NCI-H2081 treated with DMSO at 0.1 percent for 48 hours (cell line): Measurements from ENCODE around the gene CALML6.
"Not testable (repeated sequence)": the region's sequence is repeated elsewhere in the genome, so short reads cannot be mapped to it uniquely, and the experiment has no call there.

Experiments
- DNase-seq: peaks from one replicate; lab custom pipeline; 2025; lab: John Stamatoyannopoulos, UW

Gene CALML6

GRCh38 chr1:1925437-1926345 is 10.6 kb downstream of the CALML6 start:
- DNase-seq = no peak

DNA sequence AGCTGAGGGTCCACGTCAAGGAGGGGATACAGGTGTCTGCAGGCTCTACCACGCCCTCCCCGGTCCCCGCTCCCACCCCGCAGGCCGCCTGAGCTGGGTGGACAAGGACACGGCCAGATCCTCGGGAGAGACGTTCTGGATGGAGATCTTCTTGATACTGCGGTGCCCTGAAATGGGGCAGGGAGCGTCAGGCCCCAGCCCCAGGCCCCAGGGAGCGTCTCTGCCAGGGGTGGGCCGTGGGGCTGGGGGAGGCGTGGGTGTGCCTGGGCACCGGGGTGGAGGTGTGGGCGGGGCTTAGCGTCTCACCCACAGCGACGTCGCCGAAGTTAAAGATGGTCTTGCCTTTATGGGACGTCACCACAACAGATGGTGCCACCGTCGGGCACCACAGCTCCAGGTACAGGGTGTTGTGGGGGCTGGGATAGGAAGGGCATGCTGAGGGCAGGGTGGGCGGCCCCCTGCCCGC is 11.3 kb downstream of the CALML6 start:
- DNase-seq = no peak

GRCh38 chr1:1926886-1927660 is 12.0 kb downstream of the CALML6 start:
- no peak for DNase-seq

DNA sequence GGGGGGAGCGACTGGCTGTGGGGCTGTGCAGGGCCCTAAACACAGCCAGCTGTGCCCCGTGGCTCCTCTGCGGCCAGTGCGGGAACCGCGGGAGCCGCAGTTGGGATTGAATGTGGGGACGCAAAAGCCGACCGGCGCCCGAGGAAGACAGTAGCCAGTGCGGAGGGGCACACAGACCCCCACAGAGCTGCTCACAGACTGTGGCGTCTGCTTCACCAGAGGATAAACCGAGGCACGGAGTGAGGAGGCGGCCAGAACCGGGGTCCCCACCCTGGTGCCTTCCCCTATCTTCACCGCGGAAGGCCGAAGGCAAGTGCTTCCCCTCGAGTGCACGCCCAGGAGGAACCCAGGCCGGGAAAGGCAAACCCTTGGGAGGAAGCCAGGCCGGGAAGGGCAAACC is 12.7 kb downstream of the CALML6 start:
- no peak for DNase-seq

- no peak for DNase-seq
Observed at GRCh38 chr1:1928231-1929101, 13.4 kb downstream of the CALML6 start.

DNA sequence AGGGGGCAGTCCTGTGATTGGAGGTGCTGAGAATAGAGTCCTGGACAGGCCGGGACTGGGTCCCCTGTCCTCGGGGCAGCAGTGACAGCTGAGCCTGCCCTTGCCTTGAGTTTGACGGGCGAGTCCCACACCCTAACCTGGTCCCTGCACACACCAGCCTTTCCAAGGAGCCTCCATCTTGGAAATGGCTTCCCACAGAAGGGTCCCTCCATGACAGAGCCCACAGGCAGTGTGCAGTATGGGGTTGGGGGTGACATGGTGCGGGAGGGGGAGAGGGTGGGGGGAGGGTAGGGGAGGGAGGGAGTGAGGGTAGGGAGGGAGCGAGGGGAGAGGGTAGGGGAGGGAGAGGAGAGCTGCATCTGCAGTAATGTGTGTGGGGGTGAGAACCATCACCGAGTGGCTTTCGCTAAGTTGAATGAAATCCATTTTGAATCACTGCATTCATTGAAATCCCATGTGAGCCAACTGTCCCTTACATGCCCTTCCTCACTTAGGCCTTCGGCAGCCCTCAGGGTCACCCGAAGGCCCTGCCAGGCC is 14.1 kb downstream of the CALML6 start:
- DNase-seq = no peak

DNA sequence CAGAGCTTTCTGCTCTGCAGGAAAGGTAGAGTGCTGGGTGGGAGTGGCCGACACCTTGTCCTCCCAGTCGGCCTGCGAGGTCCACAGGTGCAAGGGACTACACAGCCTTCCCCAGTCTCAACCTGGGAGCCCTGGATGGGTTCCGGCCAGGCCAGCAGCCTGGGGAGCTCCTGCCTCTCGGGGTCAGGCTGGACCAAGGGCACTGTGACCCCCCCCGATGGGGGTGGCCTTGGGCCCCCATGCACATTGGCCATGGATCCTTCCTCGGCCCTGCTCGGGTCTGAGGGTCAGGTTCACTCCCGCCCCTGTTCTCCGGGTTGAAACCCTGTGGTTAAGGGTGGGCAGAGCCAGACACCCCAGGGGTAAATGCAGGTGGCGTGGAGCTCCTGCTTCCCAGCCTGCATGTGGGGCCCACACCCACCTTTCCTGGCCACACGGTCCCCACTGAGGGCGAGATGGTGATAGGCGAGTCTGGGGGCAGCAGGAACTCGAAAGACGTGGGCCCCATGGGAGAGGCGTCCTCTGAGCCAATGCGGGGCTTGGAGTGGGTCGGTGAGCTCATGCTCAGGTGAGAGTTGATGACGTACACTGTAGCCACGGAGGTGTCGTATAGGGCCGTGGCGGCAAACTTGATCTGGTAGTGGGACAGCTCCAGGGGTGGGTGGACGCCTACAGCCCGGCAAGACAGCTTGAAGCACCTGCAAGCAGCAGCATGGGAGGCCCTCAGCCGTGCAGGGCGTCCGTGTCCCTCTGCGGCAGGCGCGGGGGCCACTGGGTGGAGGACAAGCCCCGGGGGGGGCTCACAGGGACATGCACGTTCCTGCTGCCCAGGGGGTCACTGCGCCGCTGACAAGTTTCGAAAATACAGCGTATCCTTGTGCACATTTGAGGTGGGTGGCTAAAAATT is 14.8 kb downstream of the CALML6 start:
- no peak for DNase-seq

GRCh38 chr1:1934848-1935247 is 19.8 kb downstream of the CALML6 start:
- not testable (repeated sequence) for DNase-seq

DNA sequence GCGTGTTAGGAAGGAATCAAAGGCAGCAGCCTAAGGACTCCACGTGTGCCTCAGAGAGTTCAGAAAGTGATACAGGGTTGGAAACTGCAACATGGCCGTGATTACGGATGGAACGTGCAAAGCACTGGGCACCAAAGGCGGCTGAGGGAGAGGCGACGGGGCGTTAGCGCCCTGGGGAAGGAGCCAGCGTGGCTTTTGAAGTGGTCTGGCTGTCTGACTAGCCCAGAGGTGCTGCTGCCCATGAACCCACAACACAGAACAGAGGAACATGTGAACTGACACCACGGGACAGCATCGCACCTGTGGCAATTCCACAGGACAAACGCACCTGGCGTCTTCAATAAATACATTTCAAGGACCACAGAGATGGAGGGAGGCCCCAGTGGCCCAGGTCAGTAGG is 22.0 kb downstream of the CALML6 start:
- no peak for DNase-seq

- no peak for DNase-seq
Observed at GRCh38 chr1:1937549-1938275, 22.7 kb downstream of the CALML6 start.

- no peak for DNase-seq
Observed at GRCh38 chr1:1938276-1938573, 23.2 kb downstream of the CALML6 start.

DNA sequence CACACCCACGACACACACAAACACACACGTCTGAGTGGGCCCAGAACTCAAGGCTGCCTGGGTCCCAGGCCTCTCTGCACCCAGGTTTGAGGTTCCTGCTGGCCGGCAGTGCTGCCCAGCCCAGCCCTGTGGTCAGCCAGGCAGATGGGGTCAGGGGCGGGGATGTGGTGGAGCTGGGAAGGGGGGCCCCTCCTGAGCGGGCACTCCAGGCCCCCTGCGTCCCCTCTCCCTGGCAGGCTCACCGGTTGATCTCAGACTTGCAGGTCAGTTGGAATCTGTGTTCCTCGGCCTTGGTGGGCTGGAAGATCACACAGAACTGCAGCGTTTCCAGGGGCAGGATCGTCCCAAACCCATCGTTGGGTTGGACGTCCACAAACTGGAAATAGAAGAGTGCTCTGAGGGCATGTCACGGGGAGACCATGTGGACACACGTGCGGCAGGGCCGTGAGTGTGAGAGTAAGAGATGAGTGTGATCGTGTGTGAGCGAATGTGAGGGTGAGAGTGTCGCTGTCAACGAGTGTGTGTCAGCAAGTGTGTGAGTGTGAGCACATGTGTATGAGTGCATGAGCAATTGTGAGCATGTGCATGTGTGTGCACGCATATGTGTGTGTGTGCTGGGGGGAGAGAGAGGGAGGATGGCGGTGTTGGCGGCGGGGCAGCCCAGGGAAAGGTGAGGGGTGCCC is 23.7 kb downstream of the CALML6 start:
- DNase-seq = no peak

- DNase-seq = no peak
Observed at GRCh38 chr1:1939296-1940122, 24.4 kb downstream of the CALML6 start.

DNA sequence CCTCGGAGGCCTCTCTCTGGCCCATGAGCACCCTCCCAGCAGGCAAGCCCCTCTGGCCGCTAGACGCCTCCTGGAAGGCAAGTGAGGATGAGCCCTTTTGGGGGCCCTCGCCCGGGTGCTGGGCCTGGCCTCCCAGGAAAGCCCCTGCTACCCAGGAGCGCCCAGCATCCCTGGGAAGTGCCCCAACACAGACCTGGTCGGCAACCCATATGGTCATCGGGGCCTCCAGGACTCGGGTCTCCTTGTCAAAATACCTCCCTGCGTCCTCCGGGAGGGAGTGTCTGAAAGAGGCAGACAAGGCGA is 25.0 kb downstream of the CALML6 start:
- no peak for DNase-seq

GRCh38 chr1:1941211-1941841 is 26.3 kb downstream of the CALML6 start:
- no peak for DNase-seq

DNA sequence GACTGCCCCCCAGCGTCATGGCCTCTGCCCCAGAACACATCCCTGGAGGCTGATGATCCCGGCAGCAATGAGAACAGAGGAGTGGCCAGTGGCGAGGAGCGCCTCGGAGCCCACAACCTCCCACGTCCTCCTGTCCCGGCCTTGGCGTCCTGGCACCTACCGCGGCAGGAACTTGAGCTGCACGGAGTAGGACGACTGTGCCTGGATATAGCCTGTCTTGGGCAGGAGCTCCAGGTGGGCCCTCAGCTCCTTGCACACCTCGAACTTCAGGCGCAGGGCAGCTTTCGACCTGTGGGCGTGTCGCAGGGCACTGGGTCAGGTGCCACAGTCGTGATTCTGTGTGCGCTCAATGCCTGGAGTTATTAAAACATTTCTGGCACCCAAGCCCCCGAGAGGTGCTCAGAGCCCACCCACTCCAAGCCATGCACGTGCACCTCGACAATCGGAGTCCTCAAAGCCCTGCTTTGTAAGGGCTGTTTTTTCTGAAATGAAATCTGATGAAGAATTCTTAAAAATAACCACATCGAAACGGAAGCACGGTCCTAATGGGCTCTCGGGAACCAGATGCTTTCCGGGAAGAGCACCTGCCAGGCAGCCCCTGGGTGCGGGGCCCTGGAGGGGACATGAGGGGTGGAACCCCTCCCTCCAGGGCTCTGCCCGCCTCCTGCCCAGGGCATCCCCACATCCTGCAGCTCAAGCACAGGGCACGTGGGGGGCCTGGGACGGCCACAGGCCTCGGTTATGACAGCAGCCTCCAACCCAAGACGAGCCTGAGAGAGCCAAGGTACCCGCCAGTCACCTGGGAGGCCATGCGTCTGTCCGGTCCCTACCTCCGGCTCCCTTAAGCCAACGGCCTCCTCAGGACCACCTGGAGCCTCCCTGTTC is 27.1 kb downstream of the CALML6 start:
- no peak for DNase-seq
